Measurements from ENCODE around the gene EDDM3A. TPM values are rescaled to one million over a fixed set of nuclear protein-coding genes. Genes with fewer than 3 reads are reported as not detected.

Gene EDDM3A
- total and polyA plus RNA-seq, 2 of the 13 experiments (the other 11 are each of a cell fraction or from before 2014, with no cell fraction given), result not detected

DNA sequence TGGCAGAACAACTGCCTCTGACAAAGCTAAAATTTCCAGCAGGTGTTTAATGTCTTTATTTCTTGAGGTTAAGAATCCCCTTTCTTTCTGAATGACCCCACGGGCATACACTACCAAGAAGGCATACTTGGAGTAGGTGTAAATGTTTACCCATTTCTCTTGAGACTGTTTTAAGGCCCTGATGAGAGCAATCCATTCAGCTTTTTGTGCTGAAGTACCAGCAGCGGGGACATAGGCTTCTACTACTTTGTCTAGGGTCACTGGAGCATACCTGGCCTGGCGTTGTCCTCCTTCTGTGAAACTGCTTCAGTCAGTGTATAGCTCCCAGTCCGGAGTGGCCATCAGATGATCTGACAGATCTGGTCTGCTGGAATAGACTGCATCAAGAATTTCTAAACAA is 34.4 kb upstream of the EDDM3A start:
- peaks cover 9% of the 10 kb centered on the region for H3K4me1 ChIP-seq (ENCODE audit: insufficient read depth, low read length)
- ChIA-PET CTCF (ENCODE audit: low intra/inter-chr PET ratio, low total read pairs) (no interaction called here), POLR2A (no interaction called here)
- H3K27me3 ChIP-seq (ENCODE audit: control insufficient read depth in 1 of 2, insufficient read depth in 2 of 2, low read length in 2 of 2), result no peaks in the 10 kb centered on the region
- intact Hi-C loops (cut with micrococcal nuclease; ENCODE audit: unreplicated experiment) (no loop called here), in situ Hi-C loops (cut with HindIII; ENCODE audit: extremely low pct_ligation_motif_present, low pct_unique_long_range_greater_than_20kb) (no loop called here)
- FAIRE-seq (no peak), DNase-seq (ENCODE audit: low spot score) (no peak), ATAC-seq (no peak)
- no peaks in the 10 kb centered on the region for H3K36me3 ChIP-seq (replicated peaks in 1 of 2; ENCODE audit: control insufficient read depth in 1 of 2, insufficient read depth in 2 of 2, low read length in 2 of 2)
- BruUV-seq (replicated peaks), result no TSS peak
- no peak overlapping the region for H3K27ac ChIP-seq (ENCODE audit: extremely low read length, insufficient read depth, low read length)
- peaks cover 5% of the 10 kb centered on the region; the same call in 1 of the 2 replicates for H3K9me3 ChIP-seq (ENCODE audit: low read length)
- no peak overlapping the region for H2AFZ ChIP-seq (ENCODE audit: low read length)
- H3K9ac ChIP-seq (ENCODE audit: insufficient read depth, low read depth, low read length), result no peak overlapping the region
- no peak for TF ChIP-seq DR1 (CRISPR knock-in tag; IDR thresholded peaks at IDR 0.05)
- no peak for TF ChIP-seq ZNF570 (CRISPR knock-in tag; IDR thresholded peaks at IDR 0.05; ENCODE audit: borderline replicate concordance)
- TF ChIP-seq KDM2A (CRISPR knock-in tag; IDR thresholded peaks at IDR 0.05; ENCODE audit: borderline replicate concordance, low read depth), result no peak
- TF ChIP-seq, protein P1, sequence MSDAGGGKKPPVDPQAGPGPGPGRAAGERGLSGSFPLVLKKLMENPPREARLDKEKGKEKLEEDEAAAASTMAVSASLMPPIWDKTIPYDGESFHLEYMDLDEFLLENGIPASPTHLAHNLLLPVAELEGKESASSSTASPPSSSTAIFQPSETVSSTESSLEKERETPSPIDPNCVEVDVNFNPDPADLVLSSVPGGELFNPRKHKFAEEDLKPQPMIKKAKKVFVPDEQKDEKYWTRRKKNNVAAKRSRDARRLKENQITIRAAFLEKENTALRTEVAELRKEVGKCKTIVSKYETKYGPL (CRISPR knock-in tag; IDR thresholded peaks at IDR 0.05), result no peak
- TF ChIP-seq ZNF260 (CRISPR knock-in tag; IDR thresholded peaks at IDR 0.05; ENCODE audit: borderline replicate concordance, low read depth), result no peak
- TF ChIP-seq ZNF83 (CRISPR knock-in tag; IDR thresholded peaks at IDR 0.05; ENCODE audit: borderline replicate concordance), result no peak
- TF ChIP-seq RBM39 (IDR thresholded peaks at IDR 0.05; ENCODE audit: low read depth, low read length, poor library complexity, severe bottlenecking), result no peak
- TF ChIP-seq ZFP41 (CRISPR knock-in tag; IDR thresholded peaks at IDR 0.05; ENCODE audit: borderline replicate concordance), result no peak
- no peak for TF ChIP-seq EED (CRISPR knock-in tag; IDR thresholded peaks at IDR 0.05)
- TF ChIP-seq, protein P2, sequence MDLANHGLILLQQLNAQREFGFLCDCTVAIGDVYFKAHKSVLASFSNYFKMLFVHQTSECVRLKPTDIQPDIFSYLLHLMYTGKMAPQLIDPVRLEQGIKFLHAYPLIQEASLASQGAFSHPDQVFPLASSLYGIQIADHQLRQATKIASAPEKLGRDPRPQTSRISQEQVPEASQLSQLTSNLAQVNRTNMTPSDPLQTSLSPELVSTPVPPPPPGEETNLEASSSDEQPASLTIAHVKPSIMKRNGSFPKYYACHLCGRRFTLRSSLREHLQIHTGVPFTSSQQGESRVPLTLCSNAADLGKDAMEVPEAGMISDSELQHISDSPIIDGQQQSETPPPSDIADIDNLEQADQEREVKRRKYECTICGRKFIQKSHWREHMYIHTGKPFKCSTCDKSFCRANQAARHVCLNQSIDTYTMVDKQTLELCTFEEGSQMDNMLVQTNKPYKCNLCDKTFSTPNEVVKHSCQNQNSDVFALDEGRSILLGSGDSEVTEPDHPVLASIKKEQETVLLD (CRISPR knock-in tag; IDR thresholded peaks at IDR 0.05; ENCODE audit: low read depth), result no peak
- TF ChIP-seq, protein P3, sequence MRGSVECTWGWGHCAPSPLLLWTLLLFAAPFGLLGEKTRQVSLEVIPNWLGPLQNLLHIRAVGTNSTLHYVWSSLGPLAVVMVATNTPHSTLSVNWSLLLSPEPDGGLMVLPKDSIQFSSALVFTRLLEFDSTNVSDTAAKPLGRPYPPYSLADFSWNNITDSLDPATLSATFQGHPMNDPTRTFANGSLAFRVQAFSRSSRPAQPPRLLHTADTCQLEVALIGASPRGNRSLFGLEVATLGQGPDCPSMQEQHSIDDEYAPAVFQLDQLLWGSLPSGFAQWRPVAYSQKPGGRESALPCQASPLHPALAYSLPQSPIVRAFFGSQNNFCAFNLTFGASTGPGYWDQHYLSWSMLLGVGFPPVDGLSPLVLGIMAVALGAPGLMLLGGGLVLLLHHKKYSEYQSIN (CRISPR knock-in tag; IDR thresholded peaks at IDR 0.05; ENCODE audit: borderline replicate concordance), result no peak
- TF ChIP-seq ZMYM4 (CRISPR knock-in tag; IDR thresholded peaks at IDR 0.05), result no peak
- no peak for TF ChIP-seq ZSCAN9 (CRISPR knock-in tag; IDR thresholded peaks at IDR 0.05; ENCODE audit: borderline replicate concordance)
- no peak for TF ChIP-seq ATF7 (IDR thresholded peaks at IDR 0.05)
- no peak for TF ChIP-seq ATF7 (CRISPR knock-in tag; IDR thresholded peaks at IDR 0.05)
- no peak for TF ChIP-seq ZKSCAN1 (IDR thresholded peaks at IDR 0.05; ENCODE audit: low read length)
- TF ChIP-seq FIP1L1 (IDR thresholded peaks at IDR 0.05; ENCODE audit: borderline replicate concordance, insufficient read depth, low read depth, low read length), result no peak
- no peak for TF ChIP-seq ZNF615 (CRISPR knock-in tag; IDR thresholded peaks at IDR 0.05; ENCODE audit: borderline replicate concordance)
- no peak for TF ChIP-seq KLF6 (CRISPR knock-in tag; IDR thresholded peaks at IDR 0.05)
- no peak for TF ChIP-seq EP300 (IDR thresholded peaks at IDR 0.05; ENCODE audit: low read depth in 2 of 2, low read length in 2 of 2)
- TF ChIP-seq EP300 (CRISPR knock-in tag; IDR thresholded peaks at IDR 0.05; ENCODE audit: borderline replicate concordance), result no peak
- no peak for TF ChIP-seq MZF1 (CRISPR knock-in tag; IDR thresholded peaks at IDR 0.05; ENCODE audit: borderline replicate concordance)
- H3K79me2 ChIP-seq (ENCODE audit: insufficient read depth, low read length), result no peaks in the 10 kb centered on the region
- no peaks in the 10 kb centered on the region for H4K20me1 ChIP-seq (ENCODE audit: insufficient read depth, low read length)
- H3K4me3 ChIP-seq (replicated peaks in 1 of 3; ENCODE audit: insufficient read depth in 1 of 3, low read depth in 2 of 3, low read length in 3 of 3), result no peak overlapping the region
- 20% methylated on average over 4 of the region's 4 CpGs for WGBS (ENCODE audit: low lambda C conversion rate)
- H3K4me2 ChIP-seq (ENCODE audit: low read depth, low read length), result no peak overlapping the region
